Measurements from ENCODE around the gene GDI1.

Gene GDI1

GRCh38 chrX:154486052-154486395, 49.1 kb downstream of the GDI1 start:
- Histone ChIP-seq H3K27me3 (ENCODE audit: control insufficient read depth, insufficient read depth, low read length) (no peaks in the 10 kb centered on the region), H3K36me3 (ENCODE audit: control insufficient read depth, insufficient read depth, low read length) (peaks cover 12% of the 10 kb centered on the region), H3K4me3 (ENCODE audit: low read depth, low read length) (peak overlapping the region; percentile 67), H3K4me1 (ENCODE audit: control insufficient read depth, insufficient read depth, low read length) (no peaks in the 10 kb centered on the region), H3K9me3 (ENCODE audit: control insufficient read depth, insufficient read depth, low read length) (peaks cover 35% of the 10 kb centered on the region; the same call in 1 of the 2 replicates), H3K27ac (ENCODE audit: low read depth, low read length) (no peak overlapping the region), H3K9ac (ENCODE audit: low read depth, low read length) (no peak overlapping the region)

GRCh38 chrX:154486396-154487207, 49.6 kb downstream of the GDI1 start, which contains the start of gene UBL4A:
Gene UBL4A (minus strand): TSS chrX:154486615. CDS start chrX:154486584, 31 bp downstream.
- Histone ChIP-seq H3K27me3 (ENCODE audit: control insufficient read depth, insufficient read depth, low read length) (no peaks in the 10 kb centered on the region), H3K4me3 (ENCODE audit: low read depth, low read length) (peak within 1 kb of the TSS; percentile 67), H3K4me1 (ENCODE audit: control insufficient read depth, insufficient read depth, low read length) (no peaks in the 10 kb centered on the region), H3K36me3 (ENCODE audit: control insufficient read depth, insufficient read depth, low read length) (peaks cover 12% of the 10 kb centered on the region), H3K27ac (ENCODE audit: low read depth, low read length) (peak within 1 kb of the TSS; percentile 59), H3K9ac (ENCODE audit: low read depth, low read length) (no peak within 1 kb of the TSS), H3K9me3 (ENCODE audit: control insufficient read depth, insufficient read depth, low read length) (peaks cover 35% of the 10 kb centered on the region; the same call in 1 of the 2 replicates)

GRCh38 chrX:154487518-154488290, 50.8 kb downstream of the GDI1 start:
- H3K36me3 ChIP-seq (ENCODE audit: control insufficient read depth, insufficient read depth, low read length) = peaks cover 12% of the 10 kb centered on the region
- H3K9me3 ChIP-seq (ENCODE audit: control insufficient read depth, insufficient read depth, low read length) = peaks cover 33% of the 10 kb centered on the region; the same call in 1 of the 2 replicates
- H3K9ac ChIP-seq (ENCODE audit: low read depth, low read length) = no peak overlapping the region
- H3K27ac ChIP-seq (ENCODE audit: low read depth, low read length) = no peak overlapping the region
- H3K4me1 ChIP-seq (ENCODE audit: control insufficient read depth, insufficient read depth, low read length) = no peaks in the 10 kb centered on the region
- H3K27me3 ChIP-seq (ENCODE audit: control insufficient read depth, insufficient read depth, low read length) = no peaks in the 10 kb centered on the region
- H3K4me3 ChIP-seq (ENCODE audit: low read depth, low read length) = 0 out of 2 replicates have a peak overlapping the region, but pooled peaks have one; percentile 58

GRCh38 chrX:154488336-154489075, 51.6 kb downstream of the GDI1 start:
- Histone ChIP-seq H3K4me1 (ENCODE audit: control insufficient read depth, insufficient read depth, low read length) (no peaks in the 10 kb centered on the region), H3K4me3 (ENCODE audit: low read depth, low read length) (no peak overlapping the region), H3K27me3 (ENCODE audit: control insufficient read depth, insufficient read depth, low read length) (no peaks in the 10 kb centered on the region), H3K9ac (ENCODE audit: low read depth, low read length) (no peak overlapping the region), H3K27ac (ENCODE audit: low read depth, low read length) (no peak overlapping the region), H3K9me3 (ENCODE audit: control insufficient read depth, insufficient read depth, low read length) (peaks cover 27% of the 10 kb centered on the region; the same call in 1 of the 2 replicates), H3K36me3 (ENCODE audit: control insufficient read depth, insufficient read depth, low read length) (peaks cover 12% of the 10 kb centered on the region)

- 0 out of 2 replicates have a peak overlapping the region, but pooled peaks have one; percentile 59 for H3K4me3 ChIP-seq (ENCODE audit: low read depth, low read length)
- H3K4me1 ChIP-seq (ENCODE audit: control insufficient read depth, insufficient read depth, low read length) = no peaks in the 10 kb centered on the region
- H3K27ac ChIP-seq (ENCODE audit: low read depth, low read length) = no peak overlapping the region
- H3K9ac ChIP-seq (ENCODE audit: low read depth, low read length) = no peak overlapping the region
- peaks cover 12% of the 10 kb centered on the region for H3K36me3 ChIP-seq (ENCODE audit: control insufficient read depth, insufficient read depth, low read length)
- H3K9me3 ChIP-seq (ENCODE audit: control insufficient read depth, insufficient read depth, low read length) = peaks cover 25% of the 10 kb centered on the region
- H3K27me3 ChIP-seq (ENCODE audit: control insufficient read depth, insufficient read depth, low read length) = no peaks in the 10 kb centered on the region
Observed at GRCh38 chrX:154489182-154489581, 52.2 kb downstream of the GDI1 start.

GRCh38 chrX:154490021-154490413, 53.1 kb downstream of the GDI1 start:
- peak overlapping the region; percentile 59 for H3K4me3 ChIP-seq (ENCODE audit: low read depth, low read length)
- no peaks in the 10 kb centered on the region for H3K27me3 ChIP-seq (ENCODE audit: control insufficient read depth, insufficient read depth, low read length)
- H3K4me1 ChIP-seq (ENCODE audit: control insufficient read depth, insufficient read depth, low read length) = no peaks in the 10 kb centered on the region
- H3K9me3 ChIP-seq (ENCODE audit: control insufficient read depth, insufficient read depth, low read length) = peaks cover 21% of the 10 kb centered on the region
- no peak overlapping the region; the same call in 1 of the 2 replicates for H3K9ac ChIP-seq (ENCODE audit: low read depth, low read length)
- no peak overlapping the region for H3K27ac ChIP-seq (ENCODE audit: low read depth, low read length)
- peaks cover 4% of the 10 kb centered on the region; the same call in 1 of the 2 replicates for H3K36me3 ChIP-seq (ENCODE audit: control insufficient read depth, insufficient read depth, low read length)

- no peaks in the 10 kb centered on the region for H3K27me3 ChIP-seq (ENCODE audit: control insufficient read depth, insufficient read depth, low read length)
- no peaks in the 10 kb centered on the region for H3K4me1 ChIP-seq (ENCODE audit: control insufficient read depth, insufficient read depth, low read length)
- H3K9me3 ChIP-seq (ENCODE audit: control insufficient read depth, insufficient read depth, low read length) = peaks cover 20% of the 10 kb centered on the region
- peak within 1 kb of the TSS; percentile 94 for H3K27ac ChIP-seq (ENCODE audit: low read depth, low read length)
- peak within 1 kb of the TSS; percentile 53; the same call in 1 of the 2 replicates for H3K9ac ChIP-seq (ENCODE audit: low read depth, low read length)
- peak within 1 kb of the TSS; percentile 65 for H3K4me3 ChIP-seq (ENCODE audit: low read depth, low read length)
- no peaks in the 10 kb centered on the region; the same call in 1 of the 2 replicates for H3K36me3 ChIP-seq (ENCODE audit: control insufficient read depth, insufficient read depth, low read length)
Observed at GRCh38 chrX:154490414-154491083, 53.6 kb downstream of the GDI1 start, which contains the start of gene SLC10A3. Gene SLC10A3 (minus strand): TSS chrX:154490629. CDS start chrX:154488940, 1,689 bp downstream.

All from HUES48 (cell line).